GM12872 (cell line): Measurements from ENCODE around the gene NKD1.

Experiments
- TF ChIP-seq, protein P1 (sequence below): IDR thresholded peaks from 3 replicates; pipeline ENCODE4 v1.5.1; 2011; ENCODE audit warnings: low read depth, mild to moderate bottlenecking, low read length, moderate library complexity; ENCODE audit not compliant: insufficient read depth

Gene NKD1

DNA sequence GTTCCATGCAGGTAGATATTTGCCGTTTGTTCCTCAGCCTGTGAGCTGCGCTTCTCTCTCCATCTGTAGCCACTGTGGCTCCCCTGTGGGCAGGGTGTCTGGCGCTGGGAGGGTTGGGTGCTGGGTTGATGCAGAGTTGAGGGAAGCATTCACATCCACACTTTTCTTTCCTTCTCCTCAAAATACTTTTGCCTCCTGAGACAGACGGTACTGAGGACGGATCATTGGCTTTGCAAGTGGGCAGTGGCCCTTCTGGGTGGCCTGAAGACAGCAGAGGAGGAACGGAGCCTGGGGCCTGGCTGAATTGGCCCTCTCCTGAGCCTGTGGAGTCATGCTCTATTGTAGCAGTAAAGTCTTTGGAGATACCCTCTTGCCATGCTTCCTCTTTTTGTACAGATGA lies 43.0 kb downstream of the NKD1 start:
- TF ChIP-seq, protein P1, sequence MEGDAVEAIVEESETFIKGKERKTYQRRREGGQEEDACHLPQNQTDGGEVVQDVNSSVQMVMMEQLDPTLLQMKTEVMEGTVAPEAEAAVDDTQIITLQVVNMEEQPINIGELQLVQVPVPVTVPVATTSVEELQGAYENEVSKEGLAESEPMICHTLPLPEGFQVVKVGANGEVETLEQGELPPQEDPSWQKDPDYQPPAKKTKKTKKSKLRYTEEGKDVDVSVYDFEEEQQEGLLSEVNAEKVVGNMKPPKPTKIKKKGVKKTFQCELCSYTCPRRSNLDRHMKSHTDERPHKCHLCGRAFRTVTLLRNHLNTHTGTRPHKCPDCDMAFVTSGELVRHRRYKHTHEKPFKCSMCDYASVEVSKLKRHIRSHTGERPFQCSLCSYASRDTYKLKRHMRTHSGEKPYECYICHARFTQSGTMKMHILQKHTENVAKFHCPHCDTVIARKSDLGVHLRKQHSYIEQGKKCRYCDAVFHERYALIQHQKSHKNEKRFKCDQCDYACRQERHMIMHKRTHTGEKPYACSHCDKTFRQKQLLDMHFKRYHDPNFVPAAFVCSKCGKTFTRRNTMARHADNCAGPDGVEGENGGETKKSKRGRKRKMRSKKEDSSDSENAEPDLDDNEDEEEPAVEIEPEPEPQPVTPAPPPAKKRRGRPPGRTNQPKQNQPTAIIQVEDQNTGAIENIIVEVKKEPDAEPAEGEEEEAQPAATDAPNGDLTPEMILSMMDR: no peak

DNA sequence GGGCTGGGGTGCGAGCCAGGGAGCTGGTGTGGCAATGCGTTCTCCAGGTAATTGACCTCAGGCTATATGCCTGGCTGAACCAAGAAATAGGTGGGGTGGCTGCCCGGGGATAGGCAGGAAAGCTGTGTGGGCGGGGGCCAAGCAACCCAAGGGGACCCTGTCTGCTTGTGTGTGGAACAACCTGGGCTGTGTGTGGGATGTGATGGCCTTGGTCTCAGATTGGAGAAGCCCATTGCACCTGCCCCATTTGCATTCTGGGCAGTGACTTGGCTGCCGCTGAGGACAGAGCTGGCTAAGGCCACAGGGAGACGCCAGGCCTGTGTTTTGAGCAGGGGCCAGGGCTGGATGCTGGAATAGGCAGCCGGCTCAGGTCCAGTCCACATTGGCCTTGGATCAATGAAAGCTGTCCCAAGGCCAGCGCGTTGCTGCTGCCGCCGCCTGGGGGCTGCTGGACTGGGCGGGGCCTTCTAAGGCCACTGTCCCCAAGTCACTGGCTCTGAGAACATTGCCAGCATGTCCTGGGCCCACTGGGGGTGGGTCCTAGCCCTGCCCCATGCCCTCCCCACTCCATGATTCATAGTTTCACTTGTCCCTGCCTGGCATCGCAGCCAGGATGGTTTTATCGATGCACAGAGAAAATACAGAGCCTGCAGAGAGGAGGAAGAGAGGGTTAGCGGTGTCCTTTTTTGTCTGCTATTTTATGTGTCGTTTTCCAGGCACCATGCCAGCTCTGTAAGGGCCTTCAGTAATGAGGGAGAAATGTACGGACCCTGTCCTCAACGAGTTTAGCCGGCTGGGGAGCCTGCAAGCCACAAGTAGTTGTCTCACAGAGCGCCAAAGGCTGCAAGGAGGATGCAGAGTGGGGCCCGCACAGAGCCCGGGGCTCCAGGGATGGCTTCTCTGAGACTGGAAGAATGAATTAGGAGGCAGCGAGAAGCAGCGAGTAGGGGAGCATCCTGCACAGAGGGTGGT lies 43.9 kb downstream of the NKD1 start:
- TF ChIP-seq, protein P1: no peak

DNA sequence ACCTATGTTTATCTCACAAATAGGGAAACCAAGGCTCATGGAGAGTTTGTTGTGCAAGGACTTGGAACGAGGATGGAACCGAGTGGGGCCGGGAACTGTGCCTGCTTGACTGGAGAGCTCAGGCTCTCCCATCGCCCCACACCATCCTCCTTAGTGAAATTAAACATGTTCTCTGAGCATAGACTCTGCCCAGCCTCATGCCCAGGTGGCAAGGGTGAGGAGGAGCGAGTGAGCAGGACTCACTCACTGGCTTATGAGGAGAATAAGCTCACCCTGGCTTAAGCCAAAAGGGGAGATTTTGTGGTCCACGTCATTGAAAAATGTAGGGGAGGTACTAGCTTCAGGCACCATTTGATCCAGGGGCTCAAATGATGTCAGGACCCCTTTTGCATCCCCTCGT lies 44.8 kb downstream of the NKD1 start:
- TF ChIP-seq, protein P1: no peak

DNA sequence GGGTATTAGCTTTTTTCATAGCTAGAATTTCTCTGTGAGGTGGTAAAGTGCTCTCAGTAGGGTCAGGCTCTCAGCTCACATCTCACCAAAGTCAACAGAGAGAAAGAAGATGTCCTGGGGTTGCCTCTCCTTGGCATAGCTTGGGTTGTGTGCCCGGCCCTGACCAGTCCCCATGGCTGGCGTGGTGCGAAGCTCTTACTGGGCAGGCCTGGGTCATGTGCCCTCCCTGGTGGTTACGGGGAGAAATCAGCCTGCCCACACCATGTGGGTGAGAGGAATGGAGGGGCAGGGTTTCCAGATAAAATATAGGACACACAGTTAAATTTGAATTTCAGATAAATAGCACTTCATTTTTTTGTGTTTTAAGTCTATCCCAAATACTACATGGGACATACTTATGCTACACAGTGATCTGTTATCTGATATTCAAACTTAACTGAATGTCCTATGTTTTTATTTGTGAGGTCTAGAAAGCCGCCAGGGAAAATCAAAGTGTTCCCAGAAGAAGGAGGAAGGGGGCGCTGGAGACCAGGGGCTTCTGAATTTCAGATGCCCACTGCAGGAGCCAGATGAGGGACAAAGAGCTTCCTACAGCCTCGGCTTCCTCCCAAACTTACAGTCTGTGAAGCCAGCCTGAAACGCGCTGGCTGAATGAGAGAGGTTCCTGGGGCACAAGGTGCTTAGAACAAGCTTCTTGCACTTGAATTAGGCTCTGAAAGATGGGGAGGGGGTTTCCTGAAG lies 45.4 kb downstream of the NKD1 start:
- TF ChIP-seq, protein P1: no peak

DNA sequence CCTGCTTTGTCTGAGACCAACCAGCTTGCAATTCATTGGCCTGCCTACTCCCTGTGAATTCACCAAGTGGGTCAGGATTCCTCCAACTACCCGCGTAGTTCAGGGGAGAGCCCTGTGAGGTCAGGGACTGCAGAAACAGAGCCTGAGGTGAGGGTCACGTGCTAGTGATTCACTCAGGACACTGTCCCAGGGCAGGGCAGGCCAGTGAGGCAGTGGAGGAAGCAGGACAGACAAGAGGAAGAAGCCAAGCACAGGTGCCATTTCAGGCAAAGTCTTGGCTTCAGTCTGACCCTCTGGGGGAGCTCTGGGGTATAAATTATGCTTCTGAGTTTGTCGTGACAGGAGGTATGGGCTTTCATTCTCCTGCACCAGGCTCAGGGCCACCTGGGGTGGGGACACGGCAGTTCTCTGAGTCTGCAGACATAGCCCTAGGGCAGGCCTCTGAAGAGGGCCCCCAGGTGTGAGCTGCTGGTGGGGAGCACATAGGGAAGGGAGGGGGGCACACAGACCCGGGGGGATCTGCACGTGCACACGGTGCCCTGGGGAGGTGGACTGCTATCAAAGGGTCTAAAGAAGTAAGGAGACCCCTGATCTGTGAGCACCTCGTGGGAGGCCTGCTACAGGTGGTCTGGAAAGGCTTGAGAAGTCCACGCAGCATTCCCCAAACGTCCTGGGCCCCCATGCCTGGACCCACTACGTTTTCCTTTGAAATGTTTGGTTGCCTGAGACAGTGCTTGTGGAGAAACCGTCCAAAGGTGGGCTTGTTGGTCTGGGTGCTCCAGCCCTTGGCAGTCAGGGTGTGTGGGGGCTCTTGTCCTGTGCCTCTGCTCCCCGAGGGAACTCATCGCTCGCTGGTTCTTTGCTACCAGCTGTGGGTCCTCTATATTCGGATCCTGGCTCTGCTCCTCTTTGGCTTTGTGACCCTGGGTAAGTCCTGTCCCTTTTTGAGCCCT lies 46.4 kb downstream of the NKD1 start:
- TF ChIP-seq, protein P1: no peak

DNA sequence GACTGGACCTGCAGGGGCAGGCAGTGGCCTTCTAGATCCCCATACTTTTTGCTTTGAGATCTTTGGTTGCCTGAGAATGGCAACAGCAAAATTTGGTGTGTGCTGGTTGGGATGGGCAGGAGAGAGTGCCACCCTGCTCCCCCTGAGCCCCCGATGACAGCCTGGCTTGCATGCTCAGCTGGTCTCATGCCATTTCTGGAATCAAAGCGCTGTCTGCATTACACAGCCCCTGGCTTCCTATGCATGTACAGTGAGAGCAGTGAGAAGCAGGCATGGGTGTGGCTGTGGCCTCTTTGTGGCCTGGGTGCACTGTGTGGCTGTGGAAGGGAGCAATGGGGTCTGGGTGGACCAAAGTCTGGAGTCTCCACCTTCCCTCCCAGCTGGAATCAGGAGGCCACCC lies 47.7 kb downstream of the NKD1 start:
- TF ChIP-seq, protein P1: no peak
